ENCODE results near the gene ZCWPW1. TPM values are rescaled to one million over a fixed set of nuclear protein-coding genes. Genes with fewer than 3 reads are reported as not detected.

Gene ZCWPW1
- total and polyA plus RNA-seq, 2 of the 13 experiments (the other 11 are each of a cell fraction or from before 2014, with no cell fraction given), result 2.4 to 2.5 TPM

- TF ChIP-seq CEBPG (CRISPR knock-in tag; IDR thresholded peaks at IDR 0.05) (no peak), RBM22 (optimal IDR thresholded peaks at IDR 0.05; ENCODE audit: low read length) (peak; percentile 31), ZNF816 (CRISPR knock-in tag; IDR thresholded peaks at IDR 0.05; ENCODE audit: borderline replicate concordance) (no peak), DBP (CRISPR knock-in tag; IDR thresholded peaks at IDR 0.05; ENCODE audit: not compliant biosample characterization) (no peak), NR2F6 (IDR thresholded peaks at IDR 0.05) (no peak), NR2F6 (CRISPR knock-in tag; IDR thresholded peaks at IDR 0.05) (no peak), SIX4 (CRISPR knock-in tag; IDR thresholded peaks at IDR 0.05) (no peak), HNF1B (CRISPR knock-in tag; IDR thresholded peaks at IDR 0.05) (0 out of 2 replicates have a peak, but pooled peaks have one; percentile 40), HIC2 (CRISPR knock-in tag; IDR thresholded peaks at IDR 0.05; ENCODE audit: low read depth) (no peak), PTBP1 (IDR thresholded peaks at IDR 0.05; ENCODE audit: low read depth, low read length, poor library complexity, severe bottlenecking) (no peak), ETS1 (CRISPR knock-in tag; IDR thresholded peaks at IDR 0.05) (no peak), ZBTB33 (CRISPR knock-in tag; IDR thresholded peaks at IDR 0.05) (peak; percentile 29), ZNF562 (CRISPR knock-in tag; IDR thresholded peaks at IDR 0.05; ENCODE audit: borderline replicate concordance) (no peak), KDM4B (CRISPR knock-in tag; IDR thresholded peaks at IDR 0.05) (no peak), ERF (CRISPR knock-in tag; IDR thresholded peaks at IDR 0.05) (no peak), JUN (CRISPR knock-in tag; IDR thresholded peaks at IDR 0.05) (no peak), RFXAP (CRISPR knock-in tag; IDR thresholded peaks at IDR 0.05; ENCODE audit: borderline replicate concordance) (no peak), ZC3H13 (CRISPR knock-in tag; IDR thresholded peaks at IDR 0.05) (peak; percentile 45; the same call in 1 of the 2 replicates), ZNF547 (CRISPR knock-in tag; IDR thresholded peaks at IDR 0.05) (no peak), DMAP1 (CRISPR knock-in tag; IDR thresholded peaks at IDR 0.05) (no peak), KAT7 (CRISPR knock-in tag; IDR thresholded peaks at IDR 0.05; ENCODE audit: borderline replicate concordance) (0 out of 2 replicates have a peak, but pooled peaks have one; percentile 39), ZKSCAN5 (CRISPR knock-in tag; IDR thresholded peaks at IDR 0.05) (no peak), SUZ12 (IDR thresholded peaks at IDR 0.05; ENCODE audit: low read depth, low read length) (no peak), NCOR1 (IDR thresholded peaks at IDR 0.05; ENCODE audit: borderline replicate concordance, low read length) (no peak)
These were observed 6.0 kb upstream of the ZCWPW1 start (continued) for GRCh38 chr7:100434297-100435144.

All from HepG2 (cell line).